Naive B cell (primary cell): Measurements from ENCODE around the gene COL15A1. TPM values are rescaled to one million over a fixed set of nuclear protein-coding genes. Genes with fewer than 3 reads are reported as not detected.

ENCODE experiments used
- ATAC-seq, 2 donors: fragments of 150-1000 bp; cut with Tn5 transposase; 2 replicates each; pipeline ENCODE4 v1.10.0; 2021; ENCODE audit warnings: low read depth in 2 of 2, mild to moderate bottlenecking in 2 of 2, moderate library complexity in 2 of 2
- DNase-seq: peaks from one replicate; pipeline ENCODE4 v3.0.0; 2022
- H3K27ac Mint-ChIP-seq, 6 donors: one replicate each; pipeline ENCODE4 v1.8.0; 2020 to 2022; ENCODE audit warnings: mild to moderate bottlenecking in 6 of 6, mixed read lengths in 6 of 6, moderate library complexity in 5 of 6, inconsistent platforms in 2 of 6
- H3K27me3 Mint-ChIP-seq, 3 donors: one replicate each; pipeline ENCODE4 v1.8.0; 2021 to 2022; ENCODE audit warnings: mixed read lengths in 3 of 3, mild to moderate bottlenecking in 1 of 3
- H3K36me3 Mint-ChIP-seq, 2 donors: one replicate each; pipeline ENCODE4 v1.8.0; 2020 to 2022; ENCODE audit warnings: mixed read lengths in 2 of 2, inconsistent platforms in 1 of 2, mild to moderate bottlenecking in 1 of 2
- H3K4me1 Mint-ChIP-seq, 3 donors: one replicate each; pipeline ENCODE4 v1.8.0; 2020 to 2022; ENCODE audit warnings: mixed read lengths in 3 of 3, inconsistent platforms in 1 of 3, mild to moderate bottlenecking in 1 of 3, moderate library complexity in 1 of 3
- H3K4me3 Mint-ChIP-seq, 8 donors: one replicate each; pipeline ENCODE4 v1.8.0; 2020 to 2022; ENCODE audit warnings: mild to moderate bottlenecking in 8 of 8, mixed read lengths in 8 of 8, moderate library complexity in 8 of 8, inconsistent platforms in 2 of 8
- H3K9me3 Mint-ChIP-seq, 7 donors: one replicate each; pipeline ENCODE4 v1.8.0; 2020 to 2022; ENCODE audit warnings: mixed read lengths in 7 of 7, mild to moderate bottlenecking in 5 of 7, inconsistent platforms in 2 of 7, moderate library complexity in 1 of 7
- polyA plus RNA-seq, 6 donors: library from polyadenylated mRNA; unstranded; fragments of 300-500 nt; fragmentation: Illumina TruSeq; gene quantifications; one replicate each; pipeline ENCODE4 v1.2.3, GENCODE V29; 2021; ENCODE audit warnings: low read depth in 6 of 6

Gene COL15A1
- polyA plus RNA-seq, 6 donors from 2014 or later = not detected

GRCh38 chr9:98997604-98998003 lies 53.9 kb downstream of the COL15A1 start:
- Mint-ChIP-seq H3K27ac (no peak overlapping the region), H3K27me3 (peaks cover 13 to 37% (median 15%) of the 10 kb centered on the region in 3 donors), H3K9me3 (no peaks in the 10 kb centered on the region), H3K36me3 (no peaks in the 10 kb centered on the region), H3K4me1 (peaks cover 16 to 18% (median 17%) of the 10 kb centered on the region in 3 donors), H3K4me3 (no peak overlapping the region)
- no peak for DNase-seq
- no peak for ATAC-seq

GRCh38 chr9:98998441-98999151 lies 54.9 kb downstream of the COL15A1 start:
- Mint-ChIP-seq H3K4me3 (no peak overlapping the region), H3K4me1 (peaks cover 8 to 11% (median 8%) of the 10 kb centered on the region in 3 donors), H3K27me3 (peaks cover 11 to 37% (median 15%) of the 10 kb centered on the region in 3 donors), H3K9me3 (no peaks in the 10 kb centered on the region), H3K36me3 (peaks cover 0 to 2% of the 10 kb centered on the region in 2 donors), H3K27ac (no peak overlapping the region)
- DNase-seq (peak; percentile 25), ATAC-seq (peak in 1 of 2 donors; percentile 27)

- no peak for DNase-seq
- ATAC-seq = no peak
- Mint-ChIP-seq H3K4me3 (no peak overlapping the region), H3K9me3 (no peaks in the 10 kb centered on the region), H3K36me3 (peaks cover 0 to 6% of the 10 kb centered on the region in 2 donors), H3K4me1 (peaks cover 4 to 12% (median 5%) of the 10 kb centered on the region in 3 donors), H3K27ac (peak overlapping the region in 1 of 6 donors; percentile 14), H3K27me3 (peaks cover 10 to 39% (median 20%) of the 10 kb centered on the region in 3 donors)
Observed at GRCh38 chr9:98999152-98999525, 55.4 kb downstream of the COL15A1 start.

GRCh38 chr9:99000476-99001395 lies 57.0 kb downstream of the COL15A1 start:
- Mint-ChIP-seq H3K9me3 (no peaks in the 10 kb centered on the region), H3K27ac (no peak overlapping the region), H3K36me3 (peaks cover 0 to 6% of the 10 kb centered on the region in 2 donors), H3K27me3 (peaks cover 3 to 33% (median 28%) of the 10 kb centered on the region in 3 donors), H3K4me3 (no peak overlapping the region), H3K4me1 (peaks cover 4 to 12% (median 5%) of the 10 kb centered on the region in 3 donors)
- ATAC-seq (peak; percentile 81 to 88), DNase-seq (peak; percentile 48)

GRCh38 chr9:99001892-99002291 lies 58.2 kb downstream of the COL15A1 start:
- H3K36me3 Mint-ChIP-seq = peaks cover 0 to 6% of the 10 kb centered on the region in 2 donors
- no peaks in the 10 kb centered on the region for H3K9me3 Mint-ChIP-seq
- ATAC-seq = no peak
- H3K4me1 Mint-ChIP-seq = peaks cover 4 to 12% (median 5%) of the 10 kb centered on the region in 3 donors
- no peak overlapping the region for H3K27ac Mint-ChIP-seq
- peaks cover 5 to 39% (median 24%) of the 10 kb centered on the region in 3 donors for H3K27me3 Mint-ChIP-seq
- no peak for DNase-seq
- no peak overlapping the region for H3K4me3 Mint-ChIP-seq

- DNase-seq (no peak), ATAC-seq (no peak)
- Mint-ChIP-seq H3K4me1 (peaks cover 4 to 12% (median 5%) of the 10 kb centered on the region in 3 donors), H3K27me3 (peaks cover 4 to 37% (median 22%) of the 10 kb centered on the region in 3 donors), H3K9me3 (no peaks in the 10 kb centered on the region), H3K36me3 (peaks cover 0 to 6% of the 10 kb centered on the region in 2 donors), H3K27ac (no peak overlapping the region), H3K4me3 (peak overlapping the region in 1 of 8 donors; percentile 72)
Observed at GRCh38 chr9:99002706-99003105, 59.0 kb downstream of the COL15A1 start.

- Mint-ChIP-seq H3K27me3 (peaks cover 4 to 31% (median 20%) of the 10 kb centered on the region in 3 donors), H3K27ac (peak overlapping the region in 1 of 6 donors; percentile 15), H3K9me3 (no peaks in the 10 kb centered on the region), H3K36me3 (peaks cover 0 to 6% of the 10 kb centered on the region in 2 donors), H3K4me1 (peaks cover 4 to 12% (median 5%) of the 10 kb centered on the region in 3 donors), H3K4me3 (no peak overlapping the region)
- DNase-seq (no peak), ATAC-seq (no peak)
Observed at GRCh38 chr9:99003308-99003707, 59.6 kb downstream of the COL15A1 start.

GRCh38 chr9:99004115-99004514 lies 60.4 kb downstream of the COL15A1 start:
- Mint-ChIP-seq H3K9me3 (no peaks in the 10 kb centered on the region), H3K36me3 (peaks cover 0 to 6% of the 10 kb centered on the region in 2 donors), H3K4me3 (no peak overlapping the region), H3K27ac (peak overlapping the region in 2 of 6 donors; percentile 3 to 8), H3K27me3 (peaks cover 4 to 26% (median 18%) of the 10 kb centered on the region in 3 donors), H3K4me1 (peaks cover 4 to 12% (median 5%) of the 10 kb centered on the region in 3 donors)
- DNase-seq (no peak), ATAC-seq (no peak)

GRCh38 chr9:99004717-99005460 lies 61.2 kb downstream of the COL15A1 start:
- no peak overlapping the region for H3K4me3 Mint-ChIP-seq
- ATAC-seq (no peak), DNase-seq (no peak)
- H3K27me3 Mint-ChIP-seq = peaks cover 4 to 26% (median 18%) of the 10 kb centered on the region in 3 donors
- peaks cover 0 to 4% (median under 1%) of the 10 kb centered on the region in 7 donors for H3K9me3 Mint-ChIP-seq
- H3K27ac Mint-ChIP-seq = peak overlapping the region in 1 of 6 donors; percentile 77
- H3K4me1 Mint-ChIP-seq = peaks cover 4 to 12% (median 5%) of the 10 kb centered on the region in 3 donors
- peaks cover 0 to 8% of the 10 kb centered on the region in 2 donors for H3K36me3 Mint-ChIP-seq

GRCh38 chr9:99005651-99006050 lies 61.9 kb downstream of the COL15A1 start:
- Mint-ChIP-seq H3K4me1 (peaks cover 1 to 8% (median 2%) of the 10 kb centered on the region in 3 donors), H3K36me3 (peaks cover 0 to 14% of the 10 kb centered on the region in 2 donors), H3K27ac (peak overlapping the region in 2 of 6 donors; percentile 18 to 83), H3K9me3 (peaks cover 3 to 10% (median 6%) of the 10 kb centered on the region in 7 donors), H3K27me3 (peaks cover 4 to 26% (median 18%) of the 10 kb centered on the region in 3 donors), H3K4me3 (no peak overlapping the region)
- no peak for DNase-seq
- ATAC-seq = no peak

GRCh38 chr9:99006511-99006910 lies 62.8 kb downstream of the COL15A1 start:
- peaks cover 0 to 14% of the 10 kb centered on the region in 2 donors for H3K36me3 Mint-ChIP-seq
- H3K4me1 Mint-ChIP-seq = peaks cover 0 to 7% (median 0%) of the 10 kb centered on the region in 3 donors
- ATAC-seq = no peak
- H3K9me3 Mint-ChIP-seq = peaks cover 4 to 17% (median 8%) of the 10 kb centered on the region in 7 donors
- peaks cover 4 to 26% (median 18%) of the 10 kb centered on the region in 3 donors for H3K27me3 Mint-ChIP-seq
- no peak overlapping the region for H3K4me3 Mint-ChIP-seq
- no peak overlapping the region for H3K27ac Mint-ChIP-seq
- no peak for DNase-seq

GRCh38 chr9:99006979-99007378 lies 63.3 kb downstream of the COL15A1 start:
- DNase-seq (no peak), ATAC-seq (no peak)
- peak overlapping the region in 1 of 6 donors; percentile 5 for H3K27ac Mint-ChIP-seq
- H3K4me3 Mint-ChIP-seq = no peak overlapping the region
- peaks cover 4 to 20% (median 8%) of the 10 kb centered on the region in 7 donors for H3K9me3 Mint-ChIP-seq
- H3K4me1 Mint-ChIP-seq = peaks cover 0 to 7% (median 0%) of the 10 kb centered on the region in 3 donors
- H3K27me3 Mint-ChIP-seq = peaks cover 4 to 26% (median 18%) of the 10 kb centered on the region in 3 donors
- peaks cover 0 to 14% of the 10 kb centered on the region in 2 donors for H3K36me3 Mint-ChIP-seq
